Posterior vena cava (tissue), 2 donors: ENCODE results near the gene SOX10. TPM values are rescaled to one million over a fixed set of nuclear protein-coding genes. Genes with fewer than 3 reads are reported as not detected.

Experiments used
- DNase-seq: peaks from one replicate; pipeline ENCODE4 v3.0.0-alpha.2; 2020; ENCODE audit warnings: low spot score
- intact Hi-C, 2 donors: fragments of 100-400 bp; cut with DNase I; formaldehyde crosslinking; loops; one replicate each; pipeline versions ENCODE4 v1.14.1 to v1.14.2; 2022 to 2023
- long read RNA-seq, 2 donors: library from polyadenylated mRNA; unstranded; transcript quantifications; one replicate each; pipeline ENCODE4 v2.0.0, GENCODE V29; 2020 to 2021
- total RNA-seq, 2 donors: library from RNA; stranded (reverse); fragmentation: NEBNext Ultra II Directional; extraction: Animal tissue kit (Norgen Biotek cat#: 25700); gene quantifications; one replicate each; pipeline ENCODE4 v1.2.1, GENCODE V29; 2021
- donor health status: DM: yes; HTN: yes; CAD: no.
- donor health status: DM: yes; HTN: yes; CAD: no.

Gene SOX10
- total RNA-seq = 1 to 10 TPM in 1 of 2 donors, under 1 TPM in 1; 0.32 to 1.6 TPM
- long read RNA-seq, donor 1 = 0 reads
- long read RNA-seq, donor 2 = 0 reads

- intact Hi-C loops = no loop called here
These were observed at the start of gene SOX10 for GRCh38 chr22:37983860-37984791. Gene SOX10, minus strand, starts transcription at chr22:37984555. Its CDS starts 771 bp downstream, at chr22:37983784.

DNA sequence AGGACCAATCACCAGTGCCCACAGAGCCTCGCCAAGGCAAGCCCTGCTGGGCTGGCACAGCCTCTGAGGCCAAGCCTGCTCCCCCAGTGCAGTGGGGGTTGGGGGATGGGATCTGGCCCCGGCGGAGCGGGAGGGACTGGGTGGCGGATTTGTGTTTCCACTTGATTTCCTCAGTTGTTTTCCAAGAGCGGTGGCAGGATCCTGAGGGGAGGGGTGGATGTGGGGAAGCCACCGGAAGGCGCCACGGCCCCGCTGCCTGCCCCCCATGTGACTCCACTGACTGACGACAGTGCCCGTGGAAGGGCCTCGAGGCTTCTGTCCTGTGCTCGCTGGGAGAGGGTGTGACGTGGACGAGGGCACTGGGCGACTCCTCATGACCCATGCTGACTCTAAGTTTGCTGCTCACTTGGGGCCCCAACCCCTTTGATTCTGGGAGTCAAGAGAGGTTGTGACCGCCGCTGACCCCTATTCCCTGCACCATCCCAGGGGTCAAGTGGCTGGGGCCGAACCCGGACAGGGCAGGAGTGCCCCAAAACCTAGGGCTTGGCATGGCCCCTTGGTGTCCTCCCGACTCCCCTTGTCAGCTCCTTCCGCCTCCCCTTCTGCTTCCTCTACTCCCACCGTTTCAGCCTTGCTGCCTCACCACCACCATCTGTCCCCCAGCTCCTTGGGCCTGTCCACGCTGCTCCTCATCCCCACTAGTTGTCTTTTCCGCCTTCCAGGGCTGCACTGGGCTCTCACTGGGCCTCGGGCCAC lies 49.3 kb upstream of the SOX10 start:
- intact Hi-C loops = no loop called here

More at GRCh38 chr22:37983860-37984791, at the start of gene SOX10:
- DNase-seq = no peak

DNA sequence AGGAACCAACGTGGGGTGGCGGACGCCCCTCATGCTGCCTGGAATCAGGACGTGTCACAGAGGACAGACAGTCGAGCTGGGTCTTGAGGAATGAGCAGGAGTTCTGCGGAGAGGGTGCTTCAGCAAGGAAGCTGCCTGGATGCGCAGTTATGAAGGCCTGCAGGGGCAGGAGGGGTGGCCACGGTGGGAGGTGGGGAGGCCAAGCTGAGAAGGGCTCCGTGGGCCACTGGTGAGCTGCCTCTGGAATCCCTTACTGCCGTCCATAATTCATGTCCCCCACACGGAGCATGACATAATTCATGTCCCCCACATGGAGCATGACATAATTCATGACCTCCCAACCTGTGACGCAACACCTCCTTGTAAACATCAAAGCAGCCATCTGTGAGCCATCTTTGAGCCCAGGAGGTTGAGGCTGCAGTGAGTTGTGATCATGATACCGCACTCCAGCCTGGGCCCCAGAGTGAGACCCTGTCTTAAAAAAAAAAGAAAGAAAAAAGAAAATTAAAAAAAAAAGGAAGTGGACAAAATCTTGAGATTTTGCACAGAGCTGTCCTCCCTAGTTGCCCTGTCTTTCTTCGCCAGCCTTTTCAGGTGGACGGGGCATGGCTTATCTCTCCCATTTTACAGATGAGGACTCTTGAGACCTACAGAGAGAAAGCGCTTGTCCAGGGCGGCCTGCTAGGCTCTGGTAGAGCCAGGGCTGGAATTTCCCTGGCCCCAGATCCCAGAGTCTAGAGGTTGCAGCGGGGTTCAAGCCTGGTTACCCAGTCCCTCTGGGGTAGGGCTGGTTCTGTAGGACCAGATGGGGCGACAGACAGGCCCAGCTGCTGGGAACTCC lies 48.5 kb upstream of the SOX10 start:
- intact Hi-C loops = no loop called here
- DNase-seq = no peak

More for the DNA sequence above, 49.3 kb upstream of the SOX10 start:
- no peak for DNase-seq

DNA sequence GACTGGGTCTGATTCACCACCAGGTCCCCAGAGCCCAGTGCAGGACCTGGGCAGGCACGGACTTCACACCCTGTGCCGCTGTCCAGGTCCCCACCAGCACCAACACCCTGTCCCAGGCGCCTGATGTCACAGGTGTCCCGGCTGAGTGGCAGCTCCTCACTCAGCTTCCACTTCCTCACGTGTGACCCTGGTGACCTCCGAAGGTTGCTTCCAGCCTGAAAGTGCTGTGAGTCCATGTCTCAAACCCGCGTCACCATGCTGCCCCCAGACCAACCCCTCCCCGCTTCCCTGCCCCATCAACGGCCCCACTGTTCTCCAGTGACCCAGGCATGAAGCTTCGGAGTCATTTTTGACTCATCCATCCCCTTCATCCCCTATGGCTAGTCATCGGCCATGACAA lies 47.1 kb upstream of the SOX10 start:
- DNase-seq = no peak
- intact Hi-C loops = no loop called here

DNA sequence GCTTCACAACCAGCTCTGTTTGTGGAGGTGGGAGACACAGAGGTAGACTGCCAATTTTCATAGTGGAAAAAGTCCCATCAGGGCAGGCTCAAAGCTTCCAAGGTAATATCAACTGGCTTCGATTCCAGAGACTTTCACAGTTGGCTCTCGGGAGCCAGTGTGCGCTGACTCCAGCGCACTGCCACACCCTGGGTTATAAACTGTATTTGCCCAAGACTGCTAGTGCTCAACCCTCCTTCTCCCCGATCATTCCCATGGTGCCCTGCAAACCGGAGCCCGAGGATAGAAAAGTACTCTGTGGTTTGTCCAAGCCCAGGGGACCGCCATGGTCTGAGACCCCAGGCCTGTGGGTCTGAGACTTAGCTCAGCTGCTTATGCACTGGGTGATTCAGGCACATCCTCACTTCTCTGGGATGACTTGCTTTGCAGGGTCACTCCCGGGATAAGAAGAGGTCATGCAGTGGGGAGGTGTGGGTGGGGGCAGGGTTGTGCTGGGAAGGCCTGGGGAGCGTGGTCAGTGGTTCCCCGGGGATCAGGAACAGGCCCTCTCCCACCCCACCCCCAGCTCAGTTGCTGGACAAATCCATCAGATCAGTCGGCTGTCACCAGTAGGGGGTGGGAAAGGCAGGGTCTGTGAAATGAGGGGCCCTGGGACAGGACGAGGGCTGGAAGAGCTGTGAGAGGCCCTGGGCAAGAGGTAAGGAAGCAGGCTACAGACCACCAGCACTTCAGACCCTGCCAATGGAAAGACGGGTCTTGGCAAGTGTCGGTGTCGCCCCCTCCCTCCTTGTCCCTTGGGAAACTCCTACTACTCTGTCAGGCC lies 46.2 kb upstream of the SOX10 start:
- no peak for DNase-seq
- intact Hi-C loops = no loop called here

- intact Hi-C loops = no loop called here
- no peak for DNase-seq
These were observed 45.5 kb upstream of the SOX10 start for GRCh38 chr22:38029901-38030300.

GRCh38 chr22:38029370-38029769 lies 45.0 kb upstream of the SOX10 start:
- no peak for DNase-seq
- intact Hi-C loops = no loop called here

DNA sequence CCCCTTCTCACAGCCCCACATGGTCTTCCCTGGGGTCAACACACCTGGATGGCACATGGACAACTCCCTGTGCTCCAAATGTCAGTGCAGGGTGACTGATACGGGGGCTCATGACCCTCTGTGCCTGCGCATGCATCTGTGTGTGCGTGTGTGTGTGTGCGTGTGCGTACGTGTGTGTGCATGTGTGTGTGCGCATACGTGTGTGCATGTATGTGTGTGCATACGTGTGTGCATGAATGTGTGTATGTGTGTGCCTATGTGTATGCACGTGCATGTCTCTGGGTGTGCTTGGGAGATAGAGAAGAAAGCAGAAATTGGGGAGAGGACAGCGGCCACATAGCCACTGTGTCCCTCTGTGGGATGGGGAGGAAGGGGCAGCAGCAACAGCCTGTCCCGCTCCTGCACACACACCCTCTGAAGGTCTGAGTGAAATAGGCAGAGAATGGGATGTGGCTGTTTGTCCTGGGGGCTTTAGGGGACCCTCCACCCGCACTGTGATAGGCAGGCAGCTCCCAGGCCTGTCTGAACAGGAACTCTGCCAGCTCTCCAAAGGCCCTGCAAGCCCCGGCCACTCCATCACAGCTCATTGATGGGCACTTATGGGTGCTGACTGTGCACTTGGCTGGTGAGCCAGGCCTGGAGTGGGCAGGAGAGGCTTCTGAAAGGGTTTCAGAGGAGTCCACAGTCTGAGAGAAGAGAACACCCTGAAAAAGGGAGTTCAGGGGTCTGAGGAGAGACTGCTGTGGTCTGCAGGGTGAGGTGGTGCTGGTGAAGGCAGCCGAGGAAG lies 44.2 kb upstream of the SOX10 start:
- no peak for DNase-seq
- intact Hi-C loops = no loop called here

DNA sequence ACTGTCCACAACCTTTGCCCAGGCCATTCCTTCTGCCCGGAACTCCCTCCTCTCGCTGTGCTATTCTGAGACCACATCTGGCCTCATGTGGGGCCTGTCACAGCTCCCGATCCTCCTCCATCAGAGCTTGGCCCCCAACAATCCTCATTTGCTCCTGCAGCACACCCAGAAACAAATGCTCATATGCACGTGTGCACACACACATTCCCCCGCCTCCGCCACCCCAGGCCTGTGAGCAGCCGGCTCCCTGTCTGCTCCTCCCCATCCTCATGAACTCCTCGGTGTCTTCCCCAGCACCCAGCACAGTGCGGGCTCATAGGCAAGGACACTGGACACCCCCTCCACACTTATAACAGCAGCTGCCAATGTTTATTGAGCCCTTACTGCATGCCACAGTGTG lies 43.1 kb upstream of the SOX10 start:
- intact Hi-C loops = no loop called here
- DNase-seq = no peak

- DNase-seq = no peak
These were observed 42.1 kb upstream of the SOX10 start for GRCh38 chr22:38026130-38027111.

DNA sequence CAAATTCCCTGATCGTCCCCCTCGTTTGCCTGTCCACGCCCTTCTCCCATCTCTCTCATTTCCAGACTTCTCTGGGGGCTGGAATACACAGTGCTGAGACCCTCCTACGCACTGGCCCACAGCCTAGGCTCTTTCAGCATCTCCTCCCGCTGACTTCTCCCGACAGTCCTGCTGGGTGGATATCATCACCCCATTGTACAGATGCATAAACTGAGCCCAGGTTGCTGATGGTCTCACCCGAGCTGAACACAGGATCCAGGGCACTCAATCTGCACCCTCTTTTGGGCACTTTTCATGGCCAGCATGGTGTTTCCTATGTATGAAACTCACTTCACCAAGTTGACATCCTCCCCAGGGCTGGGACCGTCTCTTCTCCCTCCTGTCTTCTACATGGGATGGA lies 41.2 kb upstream of the SOX10 start:
- intact Hi-C loops = no loop called here
- DNase-seq = no peak

More at GRCh38 chr22:38026130-38027111, 42.1 kb upstream of the SOX10 start:
- intact Hi-C loops = no loop called here

DNA sequence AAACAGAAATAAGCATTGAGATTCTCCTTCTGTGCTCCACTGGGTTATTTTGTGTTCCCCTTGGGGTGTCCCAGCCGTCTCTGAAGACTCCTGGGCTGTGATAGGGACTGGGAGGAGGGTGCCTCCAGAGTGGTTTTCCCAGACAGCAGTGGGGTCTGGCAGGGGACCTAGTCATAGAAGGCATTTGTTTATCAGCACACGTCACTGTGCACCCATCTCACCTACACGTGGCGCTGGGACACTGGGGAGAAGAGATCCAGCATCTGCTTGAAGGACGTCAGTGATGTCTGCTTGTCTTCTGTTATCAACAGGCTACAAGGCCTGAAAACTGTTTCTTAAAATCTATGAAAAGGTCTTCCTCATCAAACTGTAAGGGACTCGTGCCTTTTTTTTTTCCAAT lies 38.7 kb upstream of the SOX10 start:
- DNase-seq = no peak
- intact Hi-C loops = no loop called here

DNA sequence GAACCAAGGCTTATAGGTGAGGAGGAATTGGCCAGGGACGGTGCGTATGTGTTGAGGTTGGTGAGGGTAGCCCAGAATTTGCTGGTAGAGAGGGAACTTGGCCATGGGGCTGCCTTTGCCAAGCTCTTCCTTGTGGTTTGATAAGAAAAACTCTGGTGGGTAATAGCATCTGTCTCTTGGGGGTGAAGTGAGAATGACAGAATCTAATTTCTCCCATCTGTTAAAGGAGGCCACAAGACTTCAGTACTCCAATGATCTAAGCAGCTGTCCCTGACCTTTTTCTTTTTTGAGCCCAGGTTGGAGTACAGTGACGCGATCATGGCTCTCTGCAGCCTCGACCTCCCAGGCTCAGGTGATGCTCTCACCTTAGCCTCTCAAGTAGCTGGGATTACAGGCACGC lies 36.9 kb upstream of the SOX10 start:
- intact Hi-C loops = no loop called here
- no peak for DNase-seq

- intact Hi-C loops = no loop called here
These were observed 34.8 kb upstream of the SOX10 start for GRCh38 chr22:38018938-38019827.

DNA sequence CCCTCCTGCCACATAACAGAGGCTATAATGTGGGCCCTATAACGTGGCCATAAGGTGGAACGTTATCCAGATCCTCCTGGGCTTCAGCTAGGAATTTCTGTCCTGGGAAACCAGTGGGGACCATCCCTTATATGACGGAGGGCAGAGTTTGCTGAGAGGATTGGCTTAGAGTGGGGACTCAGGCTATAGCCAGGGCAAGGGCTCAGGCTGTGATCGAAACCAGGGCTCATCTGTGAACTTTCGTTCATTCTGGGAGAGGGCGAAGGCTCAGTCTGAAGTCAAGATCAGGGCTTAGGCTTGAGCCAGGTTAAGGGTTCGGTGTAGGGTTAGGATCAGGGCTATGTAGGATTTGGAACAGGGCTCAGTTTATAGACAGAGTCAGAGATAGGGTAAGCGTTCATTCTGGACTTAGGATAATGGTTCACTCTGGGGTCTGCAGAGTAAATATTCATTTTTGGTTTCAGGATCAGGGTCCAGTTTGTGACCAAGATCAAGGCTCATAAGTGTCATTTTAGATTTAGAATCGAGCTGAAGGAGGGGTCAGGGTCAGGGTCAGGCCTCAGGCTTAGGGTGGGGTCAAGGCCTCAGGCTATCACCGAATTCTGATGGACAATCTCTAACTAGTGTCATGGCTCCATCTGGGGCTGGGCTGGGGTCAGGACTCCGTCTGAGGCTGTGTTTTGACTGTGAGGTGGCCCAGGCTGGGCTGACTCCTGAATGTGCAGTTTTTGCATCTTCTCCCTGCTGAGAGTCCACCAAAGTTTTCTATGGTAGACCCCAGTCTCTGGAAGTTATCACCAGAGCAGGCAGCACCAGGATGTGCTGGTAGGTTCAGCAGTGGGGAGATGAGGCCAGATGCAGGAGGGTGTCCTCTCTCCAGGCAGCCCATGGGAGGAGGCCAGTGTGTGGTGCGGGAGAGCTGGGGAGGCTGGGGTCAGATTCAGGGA lies 33.9 kb upstream of the SOX10 start:
- intact Hi-C loops = no loop called here
- DNase-seq = no peak

More at GRCh38 chr22:38018938-38019827, 34.8 kb upstream of the SOX10 start:
- no peak for DNase-seq
